ENCODE data around the gene SPRY1.

The SPRY1 gene

GRCh38 chr4:123419885-123420755 is 23.5 kb downstream of the SPRY1 start:
- Histone ChIP-seq H3K9me3 (ENCODE audit: severe bottlenecking) (no peaks in the 10 kb centered on the region), H3K36me3 (no peaks in the 10 kb centered on the region), H3K4me3 (ENCODE audit: low read depth, low read length) (no peak overlapping the region), H3K27ac (0 out of 2 replicates have a peak overlapping the region, but pooled peaks have one; percentile 2), H3K27me3 (ENCODE audit: insufficient read depth, low read depth, severe bottlenecking) (no peaks in the 10 kb centered on the region)
- TF ChIP-seq CTCF (IDR thresholded peaks at IDR 0.05; ENCODE audit: low read depth, low read length), result no peak
- peak; percentile 80 for DNase-seq

GRCh38 chr4:123421227-123421936 is 24.8 kb downstream of the SPRY1 start:
- no peaks in the 10 kb centered on the region for H3K9me3 ChIP-seq (ENCODE audit: severe bottlenecking)
- no peaks in the 10 kb centered on the region for H3K36me3 ChIP-seq
- H3K4me3 ChIP-seq (ENCODE audit: low read depth, low read length), result no peak overlapping the region
- H3K27me3 ChIP-seq (ENCODE audit: insufficient read depth, low read depth, severe bottlenecking), result no peaks in the 10 kb centered on the region
- DNase-seq, result no peak
- TF ChIP-seq CTCF (IDR thresholded peaks at IDR 0.05; ENCODE audit: low read depth, low read length), result no peak
- no peak overlapping the region for H3K27ac ChIP-seq

- Histone ChIP-seq H3K4me3 (ENCODE audit: low read depth, low read length) (no peak overlapping the region), H3K27ac (no peak overlapping the region), H3K36me3 (no peaks in the 10 kb centered on the region), H3K9me3 (ENCODE audit: severe bottlenecking) (no peaks in the 10 kb centered on the region), H3K27me3 (ENCODE audit: insufficient read depth, low read depth, severe bottlenecking) (no peaks in the 10 kb centered on the region)
- DNase-seq, result no peak
- no peak for TF ChIP-seq CTCF (IDR thresholded peaks at IDR 0.05; ENCODE audit: low read depth, low read length)
These were observed 25.6 kb downstream of the SPRY1 start for GRCh38 chr4:123421937-123422781.

GRCh38 chr4:123423819-123424218 is 27.2 kb downstream of the SPRY1 start:
- H3K9me3 ChIP-seq (ENCODE audit: severe bottlenecking), result peaks cover 9% of the 10 kb centered on the region
- H3K27ac ChIP-seq, result no peak overlapping the region
- no peak for TF ChIP-seq CTCF (IDR thresholded peaks at IDR 0.05; ENCODE audit: low read depth, low read length)
- no peaks in the 10 kb centered on the region for H3K36me3 ChIP-seq
- DNase-seq, result no peak
- no peaks in the 10 kb centered on the region for H3K27me3 ChIP-seq (ENCODE audit: insufficient read depth, low read depth, severe bottlenecking)
- H3K4me3 ChIP-seq (ENCODE audit: low read depth, low read length), result no peak overlapping the region

- TF ChIP-seq CTCF (IDR thresholded peaks at IDR 0.05; ENCODE audit: low read depth, low read length), result no peak
- no peaks in the 10 kb centered on the region for H3K27me3 ChIP-seq (ENCODE audit: insufficient read depth, low read depth, severe bottlenecking)
These were observed 31.4 kb downstream of the SPRY1 start for GRCh38 chr4:123427951-123428350.

More at GRCh38 chr4:123427951-123428350, 31.4 kb downstream of the SPRY1 start:
- no peak for DNase-seq
- Histone ChIP-seq H3K27ac (no peak overlapping the region), H3K36me3 (no peaks in the 10 kb centered on the region), H3K9me3 (ENCODE audit: severe bottlenecking) (peaks cover 9% of the 10 kb centered on the region), H3K4me3 (ENCODE audit: low read depth, low read length) (no peak overlapping the region)

Measured in WERI-Rb-1 (cell line).